HFFc6 (cell line): ENCODE measurements around the gene AS3MT. TPM values are rescaled to one million over a fixed set of nuclear protein-coding genes. Genes with fewer than 3 reads are reported as not detected.

Experiments used
- DNase-seq: peaks from one replicate; pipeline ENCODE4 v3.0.0-alpha.2; 2018
- H3K27ac Mint-ChIP-seq: 2 replicates; pipeline ENCODE4 v1.8.0; 2020; ENCODE audit warnings: mild to moderate bottlenecking, mixed read lengths
- H3K27me3 Mint-ChIP-seq: 2 replicates; pipeline ENCODE4 v1.8.0; 2021; ENCODE audit warnings: mild to moderate bottlenecking, moderate library complexity, mixed read lengths; ENCODE audit not compliant: insufficient read depth
- H3K36me3 Mint-ChIP-seq: 2 replicates; pipeline ENCODE4 v1.8.0; 2021; ENCODE audit warnings: low read depth, mixed read lengths
- H3K4me1 Mint-ChIP-seq: 2 replicates; pipeline ENCODE4 v1.8.0; 2020; ENCODE audit warnings: low read depth, mixed read lengths
- H3K4me3 Mint-ChIP-seq: 2 replicates; pipeline ENCODE4 v1.8.0; 2020; ENCODE audit warnings: mild to moderate bottlenecking, moderate library complexity, mixed read lengths
- H3K9me3 Mint-ChIP-seq: 2 replicates; pipeline ENCODE4 v1.8.0; 2020; ENCODE audit warnings: mild to moderate bottlenecking, mixed read lengths
- total RNA-seq, 6 experiments: library from RNA; stranded (reverse); fragmentation: NEBNext Ultra II Directional; extraction: Animal tissue kit (Norgen Biotek cat#: 25700); gene quantifications; 2 replicates in 1 of 6; 3 replicates in 5 of 6; pipeline ENCODE4 v1.2.3, GENCODE V29; 2021
- TF ChIP-seq, protein P1 (sequence below): fragments of 200-600 bp; sonication (generic); IDR thresholded peaks from 2 replicates; pipeline ENCODE4 v1.5.0; 2021; ENCODE audit warnings: antibody characterized with exemption, mild to moderate bottlenecking

The AS3MT gene
- total RNA-seq, 6 experiments from 2014 or later = 2.4 to 3.9 (median 2.9) TPM

DNA sequence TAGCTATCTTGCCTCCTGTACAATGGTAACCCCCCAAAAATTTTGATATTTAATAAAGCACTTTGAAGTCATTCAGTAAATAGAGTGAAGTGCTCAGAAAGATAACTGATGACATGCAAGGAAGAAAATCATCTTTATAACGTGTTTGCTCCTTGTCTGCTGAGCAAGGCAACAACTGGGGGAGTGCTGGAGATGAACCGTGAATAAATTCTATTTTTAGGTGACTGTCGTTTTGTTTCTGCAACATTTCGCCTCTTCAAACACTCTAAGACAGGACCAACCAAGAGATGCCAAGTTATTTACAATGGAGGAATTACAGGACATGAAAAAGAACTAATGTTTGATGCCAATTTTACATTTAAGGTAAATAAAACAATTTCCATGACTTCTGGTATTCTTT lies 9.4 kb downstream of the AS3MT start:
- no peaks in the 10 kb centered on the region for H3K36me3 Mint-ChIP-seq
- no peaks in the 10 kb centered on the region for H3K27me3 Mint-ChIP-seq
- H3K4me3 Mint-ChIP-seq = no peak overlapping the region
- no peaks in the 10 kb centered on the region for H3K4me1 Mint-ChIP-seq
- DNase-seq = no peak
- no peaks in the 10 kb centered on the region for H3K9me3 Mint-ChIP-seq
- TF ChIP-seq, protein P1, sequence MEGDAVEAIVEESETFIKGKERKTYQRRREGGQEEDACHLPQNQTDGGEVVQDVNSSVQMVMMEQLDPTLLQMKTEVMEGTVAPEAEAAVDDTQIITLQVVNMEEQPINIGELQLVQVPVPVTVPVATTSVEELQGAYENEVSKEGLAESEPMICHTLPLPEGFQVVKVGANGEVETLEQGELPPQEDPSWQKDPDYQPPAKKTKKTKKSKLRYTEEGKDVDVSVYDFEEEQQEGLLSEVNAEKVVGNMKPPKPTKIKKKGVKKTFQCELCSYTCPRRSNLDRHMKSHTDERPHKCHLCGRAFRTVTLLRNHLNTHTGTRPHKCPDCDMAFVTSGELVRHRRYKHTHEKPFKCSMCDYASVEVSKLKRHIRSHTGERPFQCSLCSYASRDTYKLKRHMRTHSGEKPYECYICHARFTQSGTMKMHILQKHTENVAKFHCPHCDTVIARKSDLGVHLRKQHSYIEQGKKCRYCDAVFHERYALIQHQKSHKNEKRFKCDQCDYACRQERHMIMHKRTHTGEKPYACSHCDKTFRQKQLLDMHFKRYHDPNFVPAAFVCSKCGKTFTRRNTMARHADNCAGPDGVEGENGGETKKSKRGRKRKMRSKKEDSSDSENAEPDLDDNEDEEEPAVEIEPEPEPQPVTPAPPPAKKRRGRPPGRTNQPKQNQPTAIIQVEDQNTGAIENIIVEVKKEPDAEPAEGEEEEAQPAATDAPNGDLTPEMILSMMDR = no peak
- no peak overlapping the region for H3K27ac Mint-ChIP-seq

DNA sequence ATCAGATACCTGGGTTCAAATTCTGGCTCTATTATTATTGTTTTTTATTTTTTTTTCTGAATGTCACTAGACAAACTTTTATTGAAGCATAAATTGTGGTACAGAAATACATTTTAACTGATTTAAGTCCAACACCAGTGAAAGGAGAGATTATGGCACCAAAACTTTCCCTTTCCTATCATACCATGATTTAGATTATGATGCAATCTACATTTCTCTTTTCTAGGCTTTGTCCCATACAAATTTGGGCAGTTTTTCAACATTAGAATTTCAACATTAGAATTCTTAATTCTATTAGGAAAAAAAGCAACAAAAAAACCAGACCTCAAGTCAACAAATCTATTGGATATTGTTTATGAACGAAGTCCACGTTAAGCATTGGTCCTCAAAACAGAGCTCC lies 11.0 kb downstream of the AS3MT start:
- Mint-ChIP-seq H3K9me3 (no peaks in the 10 kb centered on the region), H3K36me3 (no peaks in the 10 kb centered on the region), H3K27ac (no peak overlapping the region), H3K4me1 (no peaks in the 10 kb centered on the region), H3K27me3 (no peaks in the 10 kb centered on the region), H3K4me3 (no peak overlapping the region)
- DNase-seq = no peak
- TF ChIP-seq, protein P1 = no peak

DNA sequence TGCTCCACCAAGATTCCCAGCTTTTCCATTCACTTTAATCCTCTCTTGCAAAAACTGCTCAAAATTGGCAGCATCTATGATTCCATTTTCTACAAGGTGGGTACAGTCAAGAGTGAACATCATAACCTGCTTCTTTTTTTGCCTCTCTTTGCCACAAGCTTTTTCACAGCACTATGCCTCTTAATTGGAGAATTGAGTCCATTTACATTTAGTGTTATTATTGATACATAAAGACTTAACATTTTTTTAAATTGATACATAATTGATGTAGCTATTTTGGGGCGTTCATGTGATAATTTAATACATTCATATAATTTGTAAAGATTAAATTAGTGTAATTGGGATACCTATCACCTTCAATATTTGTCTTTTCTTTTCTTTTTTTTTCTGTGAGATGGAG lies 18.8 kb downstream of the AS3MT start:
- Mint-ChIP-seq H3K36me3 (no peaks in the 10 kb centered on the region), H3K4me3 (no peak overlapping the region), H3K4me1 (no peaks in the 10 kb centered on the region), H3K9me3 (no peaks in the 10 kb centered on the region), H3K27ac (no peak overlapping the region), H3K27me3 (no peaks in the 10 kb centered on the region; the same call in 1 of the 2 replicates)
- DNase-seq = no peak
- TF ChIP-seq, protein P1 = no peak

DNA sequence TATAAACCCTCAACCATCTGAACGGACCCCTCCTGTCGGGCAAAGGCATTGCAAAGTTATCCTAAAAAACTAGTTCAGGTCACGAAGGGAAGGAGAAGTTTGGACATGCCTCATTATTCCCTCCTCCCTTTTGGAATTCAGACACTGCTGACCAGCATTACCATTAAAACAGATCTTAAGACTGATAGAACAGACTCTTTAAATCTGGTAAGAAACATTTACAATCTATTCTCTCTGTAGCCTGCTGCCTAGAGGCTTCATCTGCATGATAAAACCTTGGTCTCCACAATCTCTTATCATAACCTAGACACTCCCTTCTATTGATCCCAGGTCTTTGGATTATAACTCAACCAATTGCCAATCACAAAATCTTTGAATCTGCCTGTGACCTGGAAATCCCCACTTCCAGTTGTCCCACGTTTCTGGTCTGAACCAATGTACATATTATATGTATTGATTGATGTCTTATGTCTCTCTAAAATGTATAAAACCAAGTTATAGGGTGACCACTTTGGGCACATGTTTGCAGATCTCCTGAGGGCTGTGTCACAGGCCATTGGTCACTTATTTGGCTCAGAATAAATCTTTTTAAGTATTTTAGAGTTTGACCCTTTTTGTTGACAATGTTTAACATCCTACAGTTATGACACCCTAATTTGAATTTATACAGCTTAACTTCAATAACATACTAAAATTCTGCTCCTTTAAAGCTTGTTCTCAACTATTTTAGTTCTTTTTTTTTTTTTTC lies 25.4 kb downstream of the AS3MT start:
- H3K4me3 Mint-ChIP-seq = no peak overlapping the region
- no peaks in the 10 kb centered on the region for H3K4me1 Mint-ChIP-seq
- H3K36me3 Mint-ChIP-seq = no peaks in the 10 kb centered on the region
- H3K27me3 Mint-ChIP-seq = no peaks in the 10 kb centered on the region; the same call in 1 of the 2 replicates
- TF ChIP-seq, protein P1 = no peak
- DNase-seq = no peak
- no peak overlapping the region for H3K27ac Mint-ChIP-seq
- H3K9me3 Mint-ChIP-seq = no peaks in the 10 kb centered on the region

DNA sequence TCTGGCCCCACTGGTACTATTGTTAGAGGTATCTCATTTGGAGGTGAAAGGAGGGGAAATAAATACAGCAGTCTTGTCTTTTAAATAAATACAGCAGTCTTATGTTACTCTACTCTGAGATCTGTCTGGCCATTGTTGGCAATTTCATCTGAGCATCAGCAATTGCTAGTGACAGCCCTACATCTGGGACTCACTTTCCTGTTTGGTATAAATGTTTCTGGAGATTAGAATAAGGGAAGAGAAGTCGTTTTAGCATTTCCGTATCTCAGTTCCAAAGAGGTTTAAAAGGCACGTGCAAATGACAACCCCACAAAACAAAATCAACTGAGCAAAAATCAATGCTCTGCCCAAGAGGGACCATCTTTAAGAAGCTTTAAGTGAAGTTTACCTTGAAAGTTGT lies 30.7 kb downstream of the AS3MT start:
- DNase-seq = no peak

More for the DNA sequence above, 30.7 kb downstream of the AS3MT start:
- TF ChIP-seq, protein P1 = no peak
- Mint-ChIP-seq H3K4me1 (no peaks in the 10 kb centered on the region), H3K27me3 (peaks cover 1% of the 10 kb centered on the region), H3K27ac (no peak overlapping the region), H3K36me3 (no peaks in the 10 kb centered on the region), H3K4me3 (no peak overlapping the region), H3K9me3 (no peaks in the 10 kb centered on the region)
